Measurements from ENCODE around the gene SLC7A6.

- TF ChIP-seq CTCF (conservative IDR thresholded peaks at IDR 0.05; ENCODE audit: low read length) (no peak), EZH2phosphoT487 (IDR thresholded peaks at IDR 0.05; ENCODE audit: borderline replicate concordance) (no peak)
Measured at GRCh38 chr16:68289202-68289601, 24.9 kb downstream of the SLC7A6 start.
